ENCODE data around the gene CEMP1.

GRCh38 chr16:2512735-2513404 is 18.3 kb downstream of the CEMP1 start:
- no peak for TF ChIP-seq CTCF (IDR thresholded peaks at IDR 0.05)
- TF ChIP-seq POLR2A (IDR thresholded peaks at IDR 0.05), result no peak
- no peak for TF ChIP-seq POLR2AphosphoS5 (IDR thresholded peaks at IDR 0.05)
